Activated T-helper 1 cell treated with Interleukin-2 at 50 U/mL for 16 hours (primary cell): Measurements from ENCODE around the gene FDX2.
"Not testable (repeated sequence)": the region's sequence is repeated elsewhere in the genome, so short reads cannot be mapped to it uniquely, and the experiment has no call there.

Experiments used
- DNase-seq: peaks from one replicate; pipeline ENCODE4 v3.0.0-alpha.2; 2020; ENCODE audit warnings: low read depth

Gene FDX2

GRCh38 chr19:10315335-10316214, at the start of gene FDX2:
FDX2 (minus strand) TSS chr19:10316015; CDS start chr19:10315996, 19 bp downstream.
- DNase-seq, result peak; percentile 82

GRCh38 chr19:10365518-10365917, 49.7 kb upstream of the FDX2 start:
- no peak for DNase-seq

- DNase-seq, result no peak
These were observed 48.8 kb upstream of the FDX2 start for GRCh38 chr19:10364644-10365043.

GRCh38 chr19:10363789-10364281, 48.0 kb upstream of the FDX2 start:
- no peak for DNase-seq

GRCh38 chr19:10362259-10362658, 46.4 kb upstream of the FDX2 start:
- no peak for DNase-seq

GRCh38 chr19:10361569-10362011, 45.8 kb upstream of the FDX2 start:
- DNase-seq, result no peak

GRCh38 chr19:10356431-10356830, 40.6 kb upstream of the FDX2 start:
- DNase-seq, result no peak

- no peak for DNase-seq
These were observed 38.1 kb upstream of the FDX2 start for GRCh38 chr19:10353793-10354391.

GRCh38 chr19:10352764-10353671, 37.2 kb upstream of the FDX2 start:
- no peak for DNase-seq

GRCh38 chr19:10346509-10346908, 30.7 kb upstream of the FDX2 start:
- DNase-seq, result no peak

- DNase-seq, result no peak
These were observed 29.0 kb upstream of the FDX2 start for GRCh38 chr19:10344780-10345179.

- no peak for DNase-seq
These were observed 27.7 kb upstream of the FDX2 start for GRCh38 chr19:10343495-10343894.

GRCh38 chr19:10339977-10340376, 24.2 kb upstream of the FDX2 start:
- no peak for DNase-seq

- peak; percentile 44 for DNase-seq
These were observed 23.7 kb upstream of the FDX2 start, which contains the start of gene ICAM3 for GRCh38 chr19:10339380-10339960. ICAM3 (minus strand) TSS chr19:10339624; CDS start chr19:10339614, 10 bp downstream.

GRCh38 chr19:10338940-10339339, 23.1 kb upstream of the FDX2 start:
- no peak for DNase-seq

- DNase-seq, result not testable (repeated sequence)
These were observed 20.9 kb upstream of the FDX2 start for GRCh38 chr19:10336725-10337124.

GRCh38 chr19:10335352-10335985, 19.7 kb upstream of the FDX2 start:
- no peak for DNase-seq

- DNase-seq, result no peak
These were observed 19.0 kb upstream of the FDX2 start for GRCh38 chr19:10334588-10335351.

GRCh38 chr19:10333758-10334587, 18.2 kb upstream of the FDX2 start:
- DNase-seq, result no peak
